Liver (tissue), 3 donors: Measurements from ENCODE around the gene SRSF8.

Experiments
- EGR1 ChIP-seq, 2 donors: IDR thresholded peaks; 2 replicates each; pipeline ENCODE4 v1.6.1; 2016 to 2018; ENCODE audit warnings: antibody characterized with exemption in 2 of 2, low read depth in 2 of 2
- FOXA1 ChIP-seq: IDR thresholded peaks from 2 replicates; pipeline ENCODE4 v1.6.1; 2016; ENCODE audit warnings: antibody characterized with exemption
- FOXA2 ChIP-seq: IDR thresholded peaks from 2 replicates; pipeline ENCODE4 v1.6.1; 2016; ENCODE audit warnings: antibody characterized with exemption
- GABPA ChIP-seq, 2 donors: IDR thresholded peaks in 1 of 2; conservative IDR thresholded peaks in 1 of 2; 2 replicates each; pipeline ENCODE4 v1.6.1; 2016; ENCODE audit warnings: antibody characterized with exemption in 2 of 2, mild to moderate bottlenecking in 1 of 2, moderate library complexity in 1 of 2
- JUND ChIP-seq, 2 donors: IDR thresholded peaks; 2 replicates each; pipeline ENCODE4 v1.6.1; 2016; ENCODE audit warnings: antibody characterized with exemption in 2 of 2
- RXRA ChIP-seq, 2 donors: IDR thresholded peaks; 2 replicates each; pipeline ENCODE4 v1.6.1; 2017 to 2018; ENCODE audit warnings: antibody characterized with exemption in 2 of 2, mild to moderate bottlenecking in 1 of 2
- SP1 ChIP-seq: IDR thresholded peaks from 2 replicates; pipeline ENCODE4 v1.6.1; 2018; ENCODE audit warnings: antibody characterized with exemption, mild to moderate bottlenecking
- TAF1 ChIP-seq: conservative IDR thresholded peaks from 2 replicates; pipeline ENCODE4 v1.6.1; 2016; ENCODE audit warnings: antibody characterized with exemption, mild to moderate bottlenecking
- YY1 ChIP-seq: IDR thresholded peaks from 2 replicates; pipeline ENCODE4 v1.6.1; 2016; ENCODE audit warnings: antibody characterized with exemption, mild to moderate bottlenecking
- TF ChIP-seq, protein P1 (sequence below): fragments of 150-350 bp; IDR thresholded peaks from 2 replicates; pipeline ENCODE4 v1.5.1; 2017; ENCODE audit warnings: improper control_type of control experiment, low read depth, low read length; ENCODE audit not compliant: missing input control
- TF ChIP-seq, protein P2 (sequence below): IDR thresholded peaks from 2 replicates; pipeline ENCODE4 v1.6.1; 2016; ENCODE audit warnings: antibody characterized with exemption
- TF ChIP-seq, protein P3 (sequence below): IDR thresholded peaks from 2 replicates; pipeline ENCODE4 v1.6.1; 2016; ENCODE audit warnings: antibody characterized with exemption, mild to moderate bottlenecking
- TF ChIP-seq, protein P4 (sequence below): IDR thresholded peaks from 2 replicates; pipeline ENCODE4 v1.6.1; 2016; ENCODE audit warnings: antibody characterized with exemption
- donor health status: healthy.
- donor health status: healthy.

DNA sequence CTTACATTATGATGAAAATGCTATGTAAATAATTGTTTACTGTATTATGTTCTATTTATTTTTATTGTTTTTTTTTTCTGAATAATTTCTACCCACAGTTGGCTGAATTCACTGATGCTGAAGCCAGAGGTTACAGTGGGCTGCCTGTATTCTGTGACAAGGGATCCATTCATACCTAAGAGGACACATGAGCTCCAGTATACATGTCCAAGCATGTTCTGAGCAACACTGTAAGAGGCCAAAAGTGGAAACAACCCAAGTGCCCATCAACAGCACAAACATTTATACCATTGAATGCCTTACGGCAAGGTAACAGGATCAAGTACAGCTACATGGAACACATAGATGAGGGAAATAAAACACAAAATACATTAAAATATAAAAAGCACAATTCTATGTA lies 1.4 kb upstream of the SRSF8 start:
- TF ChIP-seq, protein P1, sequence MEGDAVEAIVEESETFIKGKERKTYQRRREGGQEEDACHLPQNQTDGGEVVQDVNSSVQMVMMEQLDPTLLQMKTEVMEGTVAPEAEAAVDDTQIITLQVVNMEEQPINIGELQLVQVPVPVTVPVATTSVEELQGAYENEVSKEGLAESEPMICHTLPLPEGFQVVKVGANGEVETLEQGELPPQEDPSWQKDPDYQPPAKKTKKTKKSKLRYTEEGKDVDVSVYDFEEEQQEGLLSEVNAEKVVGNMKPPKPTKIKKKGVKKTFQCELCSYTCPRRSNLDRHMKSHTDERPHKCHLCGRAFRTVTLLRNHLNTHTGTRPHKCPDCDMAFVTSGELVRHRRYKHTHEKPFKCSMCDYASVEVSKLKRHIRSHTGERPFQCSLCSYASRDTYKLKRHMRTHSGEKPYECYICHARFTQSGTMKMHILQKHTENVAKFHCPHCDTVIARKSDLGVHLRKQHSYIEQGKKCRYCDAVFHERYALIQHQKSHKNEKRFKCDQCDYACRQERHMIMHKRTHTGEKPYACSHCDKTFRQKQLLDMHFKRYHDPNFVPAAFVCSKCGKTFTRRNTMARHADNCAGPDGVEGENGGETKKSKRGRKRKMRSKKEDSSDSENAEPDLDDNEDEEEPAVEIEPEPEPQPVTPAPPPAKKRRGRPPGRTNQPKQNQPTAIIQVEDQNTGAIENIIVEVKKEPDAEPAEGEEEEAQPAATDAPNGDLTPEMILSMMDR = no peak
- TF ChIP-seq FOXA2 = no peak
- no peak for TF ChIP-seq RXRA (IDR thresholded peaks at IDR 0.05)
- TF ChIP-seq EGR1 (IDR thresholded peaks at IDR 0.05; ENCODE audit: low read depth in 2 of 2) = no peak
- TF ChIP-seq, protein P2, sequence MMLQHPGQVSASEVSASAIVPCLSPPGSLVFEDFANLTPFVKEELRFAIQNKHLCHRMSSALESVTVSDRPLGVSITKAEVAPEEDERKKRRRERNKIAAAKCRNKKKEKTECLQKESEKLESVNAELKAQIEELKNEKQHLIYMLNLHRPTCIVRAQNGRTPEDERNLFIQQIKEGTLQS = no peak
- TF ChIP-seq FOXA1 = no peak
- TF ChIP-seq YY1 = no peak
- TF ChIP-seq TAF1 = no peak
- TF ChIP-seq, protein P3, sequence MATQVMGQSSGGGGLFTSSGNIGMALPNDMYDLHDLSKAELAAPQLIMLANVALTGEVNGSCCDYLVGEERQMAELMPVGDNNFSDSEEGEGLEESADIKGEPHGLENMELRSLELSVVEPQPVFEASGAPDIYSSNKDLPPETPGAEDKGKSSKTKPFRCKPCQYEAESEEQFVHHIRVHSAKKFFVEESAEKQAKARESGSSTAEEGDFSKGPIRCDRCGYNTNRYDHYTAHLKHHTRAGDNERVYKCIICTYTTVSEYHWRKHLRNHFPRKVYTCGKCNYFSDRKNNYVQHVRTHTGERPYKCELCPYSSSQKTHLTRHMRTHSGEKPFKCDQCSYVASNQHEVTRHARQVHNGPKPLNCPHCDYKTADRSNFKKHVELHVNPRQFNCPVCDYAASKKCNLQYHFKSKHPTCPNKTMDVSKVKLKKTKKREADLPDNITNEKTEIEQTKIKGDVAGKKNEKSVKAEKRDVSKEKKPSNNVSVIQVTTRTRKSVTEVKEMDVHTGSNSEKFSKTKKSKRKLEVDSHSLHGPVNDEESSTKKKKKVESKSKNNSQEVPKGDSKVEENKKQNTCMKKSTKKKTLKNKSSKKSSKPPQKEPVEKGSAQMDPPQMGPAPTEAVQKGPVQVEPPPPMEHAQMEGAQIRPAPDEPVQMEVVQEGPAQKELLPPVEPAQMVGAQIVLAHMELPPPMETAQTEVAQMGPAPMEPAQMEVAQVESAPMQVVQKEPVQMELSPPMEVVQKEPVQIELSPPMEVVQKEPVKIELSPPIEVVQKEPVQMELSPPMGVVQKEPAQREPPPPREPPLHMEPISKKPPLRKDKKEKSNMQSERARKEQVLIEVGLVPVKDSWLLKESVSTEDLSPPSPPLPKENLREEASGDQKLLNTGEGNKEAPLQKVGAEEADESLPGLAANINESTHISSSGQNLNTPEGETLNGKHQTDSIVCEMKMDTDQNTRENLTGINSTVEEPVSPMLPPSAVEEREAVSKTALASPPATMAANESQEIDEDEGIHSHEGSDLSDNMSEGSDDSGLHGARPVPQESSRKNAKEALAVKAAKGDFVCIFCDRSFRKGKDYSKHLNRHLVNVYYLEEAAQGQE = no peak
- no peak for TF ChIP-seq JUND (IDR thresholded peaks at IDR 0.05)
- TF ChIP-seq GABPA (IDR thresholded peaks at IDR 0.05 in 1 of 2, conservative IDR thresholded peaks at IDR 0.05 in 1 of 2) = no peak
- TF ChIP-seq, protein P4, sequence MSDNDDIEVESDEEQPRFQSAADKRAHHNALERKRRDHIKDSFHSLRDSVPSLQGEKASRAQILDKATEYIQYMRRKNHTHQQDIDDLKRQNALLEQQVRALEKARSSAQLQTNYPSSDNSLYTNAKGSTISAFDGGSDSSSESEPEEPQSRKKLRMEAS = no peak
- TF ChIP-seq SP1 = no peak
